ENCODE results near the gene CCDC9. TPM values are rescaled to one million over a fixed set of nuclear protein-coding genes. Genes with fewer than 3 reads are reported as not detected.
A peak's percentile ranks its signal among the peaks of the same experiment; 100 is the strongest.

Gene CCDC9
- total and polyA plus RNA-seq, 2 of the 8 experiments (the other 6 are each of a cell fraction or from before 2014, with no cell fraction given): 3.7 to 29.8 TPM

DNA sequence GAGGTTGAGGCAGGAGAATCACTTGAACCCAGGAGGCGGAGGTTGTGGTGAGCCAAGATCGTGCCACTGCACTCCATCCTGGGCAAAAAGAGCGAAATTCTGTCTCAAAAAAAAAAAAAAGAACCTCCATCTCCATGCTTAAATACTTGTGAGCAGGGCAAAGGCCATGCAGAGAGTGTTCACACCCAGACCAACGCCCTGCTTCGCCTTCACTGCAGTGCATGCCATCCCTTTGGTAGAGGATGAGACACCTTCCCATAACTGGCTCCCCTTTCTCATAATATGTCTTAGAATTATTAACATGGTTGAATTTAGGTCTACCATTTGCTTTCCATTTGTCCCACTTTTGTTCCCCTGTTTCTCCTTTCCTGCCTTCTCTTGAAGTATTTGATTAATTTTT, 40.7 kb upstream of the CCDC9 start:
- Histone ChIP-seq H3K27me3 (replicated peaks in 1 of 4; ENCODE audit: control insufficient read depth in 3 of 4, extremely low read depth in 1 of 4, insufficient read depth in 3 of 4, low read length in 3 of 4) (no peaks in the 10 kb centered on the region), H2BK20ac (ENCODE audit: low read length) (no peak overlapping the region), H3K56ac (replicated peaks; ENCODE audit: insufficient read length, low read depth, low read length) (no peak overlapping the region), H2AK5ac (ENCODE audit: low read depth, low read length) (no peak overlapping the region), H4K20me1 (replicated peaks in 1 of 2; ENCODE audit: control insufficient read depth in 1 of 2, insufficient read depth in 2 of 2, low read length in 2 of 2) (no peaks in the 10 kb centered on the region), H3K23ac (ENCODE audit: insufficient read length) (no peak overlapping the region), H3K27ac (ENCODE audit: low read depth, low read length) (no peak overlapping the region), H3K14ac (ENCODE audit: insufficient read length) (no peak overlapping the region), H3K4me1 (replicated peaks in 1 of 4; ENCODE audit: control insufficient read depth in 3 of 4, insufficient read depth in 4 of 4, low read length in 3 of 4) (peaks cover 0 to under 1% (median under 1%) of the 10 kb centered on the region in 4 experiments; a peak in 1 of 7 replicates), H2BK5ac (ENCODE audit: low read depth, low read length) (no peak overlapping the region), H3K9me3 (ENCODE audit: insufficient read depth in 2 of 2, low read depth in 1 of 2, low read length in 1 of 2) (no peaks in the 10 kb centered on the region), H3K4me3 (ENCODE audit: extremely low read depth in 1 of 4, insufficient read depth in 2 of 4, low read depth in 3 of 4, low read length in 4 of 4) (no peak overlapping the region), H4K5ac (ENCODE audit: insufficient read length, low read depth, low read length) (no peak overlapping the region), H3K79me2 (ENCODE audit: control insufficient read depth in 1 of 2, insufficient read depth in 2 of 2, low read length in 2 of 2) (no peaks in the 10 kb centered on the region), H3K23me2 (ENCODE audit: low read depth, low read length) (no peaks in the 10 kb centered on the region), H4K91ac (replicated peaks; ENCODE audit: insufficient read length, low read length) (no peak overlapping the region), H3K9ac (replicated peaks in 1 of 4; ENCODE audit: extremely low read depth in 1 of 4, low read depth in 3 of 4, low read length in 3 of 4) (no peak overlapping the region), H2AFZ (ENCODE audit: low read length) (no peak overlapping the region), H4K8ac (ENCODE audit: extremely low read depth, insufficient read depth, low read length) (no peak overlapping the region), H2BK120ac (replicated peaks; ENCODE audit: low read depth, low read length) (no peak overlapping the region), H3K18ac (ENCODE audit: extremely low read depth, low read length) (no peak overlapping the region; the same call in 1 of the 2 replicates), H2BK12ac (ENCODE audit: low read depth, low read length) (no peak overlapping the region), H3K36me3 (ENCODE audit: control insufficient read depth in 2 of 4, insufficient read depth in 4 of 4, low read length in 3 of 4) (peaks cover 0 to 14% (median 0%) of the 10 kb centered on the region in 4 experiments; a peak in 2 of 8 replicates), H3K4me2 (ENCODE audit: insufficient read depth in 1 of 2, low read depth in 2 of 2, low read length in 2 of 2) (no peak overlapping the region), H3K4ac (replicated peaks; ENCODE audit: insufficient read length, low read depth, low read length) (no peak overlapping the region), H2BK15ac (ENCODE audit: low read length) (peak overlapping the region; percentile 95; the same call in 1 of the 2 replicates), H3K79me1 (ENCODE audit: low read depth, low read length) (no peaks in the 10 kb centered on the region)
- DNase-seq (ENCODE audit: low read depth in 1 of 2, low spot score in 2 of 2) (no peak), FAIRE-seq (no peak)
- ChIA-PET CTCF (ENCODE audit: partially characterized antibody) (interaction anchor here (0.6 to 11.2 kb wide), 5 partner anchors 9 to 462 kb away, joined by 3 to 303 read pairs (median 4); no protein-coding TSS in a partner anchor), POLR2A (ENCODE audit: partially characterized antibody) (interaction anchor here (0.6 to 10.6 kb wide), 4 partner anchors 9 to 170 kb away, joined by 3 to 195 read pairs (median 4); no protein-coding TSS in a partner anchor)
- WGBS, 2 experiments (ENCODE audit: extremely low coverage in 1 of 2, insufficient coverage in 1 of 2, insufficient read length in 1 of 2, insufficient replicate concordance in 2 of 2, low coverage in 1 of 2, low lambda C conversion rate in 2 of 2, missing lambda C conversion rate in 1 of 2): 92% methylated on average over 5 of the region's 5 CpGs; no CpG with 5 or more reads in 1 of the 2 experiments
- TF ChIP-seq NANOG (IDR thresholded peaks at IDR 0.05; ENCODE audit: insufficient read depth, low read depth, low read length, poor library complexity, severe bottlenecking) (no peak), TCF12 (IDR thresholded peaks at IDR 0.05; ENCODE audit: low read depth, low read length) (no peak), JUND (IDR thresholded peaks at IDR 0.05; ENCODE audit: low read length) (no peak), EGR1 (IDR thresholded peaks at IDR 0.05; ENCODE audit: borderline replicate concordance, low read depth, low read length) (no peak), SIX5 (IDR thresholded peaks at IDR 0.05; ENCODE audit: low read depth, low read length) (no peak), TAF1 (IDR thresholded peaks at IDR 0.05; ENCODE audit: low read depth, low read length) (no peak), CTBP2 (IDR thresholded peaks at IDR 0.05; ENCODE audit: borderline replicate concordance, insufficient read depth, insufficient read length, low read length) (no peak), EZH2 (IDR thresholded peaks at IDR 0.05; ENCODE audit: low read depth, low read length, severe bottlenecking) (no peak), CBX8 (IDR thresholded peaks at IDR 0.05; ENCODE audit: borderline replicate concordance, low read depth, low read length) (no peak), FOSL1 (IDR thresholded peaks at IDR 0.05; ENCODE audit: insufficient read depth, low read depth, low read length) (no peak), MAFK (IDR thresholded peaks at IDR 0.05; ENCODE audit: low read depth, low read length) (no peak)
- TF ChIP-seq, protein P1, sequence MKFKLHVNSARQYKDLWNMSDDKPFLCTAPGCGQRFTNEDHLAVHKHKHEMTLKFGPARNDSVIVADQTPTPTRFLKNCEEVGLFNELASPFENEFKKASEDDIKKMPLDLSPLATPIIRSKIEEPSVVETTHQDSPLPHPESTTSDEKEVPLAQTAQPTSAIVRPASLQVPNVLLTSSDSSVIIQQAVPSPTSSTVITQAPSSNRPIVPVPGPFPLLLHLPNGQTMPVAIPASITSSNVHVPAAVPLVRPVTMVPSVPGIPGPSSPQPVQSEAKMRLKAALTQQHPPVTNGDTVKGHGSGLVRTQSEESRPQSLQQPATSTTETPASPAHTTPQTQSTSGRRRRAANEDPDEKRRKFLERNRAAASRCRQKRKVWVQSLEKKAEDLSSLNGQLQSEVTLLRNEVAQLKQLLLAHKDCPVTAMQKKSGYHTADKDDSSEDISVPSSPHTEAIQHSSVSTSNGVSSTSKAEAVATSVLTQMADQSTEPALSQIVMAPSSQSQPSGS (IDR thresholded peaks at IDR 0.05; ENCODE audit: low read length): no peak

Measured in H1 (cell line).